ENCODE measurements around the gene RPS3.

RPS3 gene

GRCh38 chr11:75420224-75421034 is 21.1 kb downstream of the RPS3 start:
- no peak for DNase-seq (ENCODE audit: low spot score)

DNA sequence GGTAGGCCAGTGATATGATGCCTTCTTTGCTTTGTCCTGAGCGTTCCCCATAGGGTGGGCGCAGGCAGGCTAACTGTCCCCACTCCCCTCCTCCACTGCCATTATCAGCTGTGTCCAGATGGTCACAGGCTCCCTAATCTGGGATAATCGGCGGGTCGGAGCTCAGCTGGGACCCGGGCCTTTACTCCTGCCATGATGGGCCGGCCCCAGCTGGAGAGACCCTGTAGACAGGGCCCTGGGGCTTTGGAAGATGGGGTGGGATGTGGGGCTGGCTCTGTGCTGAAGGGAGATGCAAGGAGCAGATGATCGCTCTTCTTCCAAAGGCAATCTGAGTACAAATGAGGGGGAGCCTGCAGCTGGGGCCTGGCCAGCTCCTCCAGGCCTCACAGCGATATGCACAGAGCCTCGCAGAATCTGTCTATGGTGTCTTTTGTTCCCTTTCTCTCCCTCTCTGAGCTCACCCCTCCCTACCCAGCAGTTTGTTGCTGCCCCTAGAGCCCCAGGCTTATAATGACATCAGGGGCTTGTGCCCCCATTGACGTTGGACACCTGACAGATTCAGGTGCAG is 21.8 kb downstream of the RPS3 start:
- DNase-seq (ENCODE audit: low spot score): no peak

DNA sequence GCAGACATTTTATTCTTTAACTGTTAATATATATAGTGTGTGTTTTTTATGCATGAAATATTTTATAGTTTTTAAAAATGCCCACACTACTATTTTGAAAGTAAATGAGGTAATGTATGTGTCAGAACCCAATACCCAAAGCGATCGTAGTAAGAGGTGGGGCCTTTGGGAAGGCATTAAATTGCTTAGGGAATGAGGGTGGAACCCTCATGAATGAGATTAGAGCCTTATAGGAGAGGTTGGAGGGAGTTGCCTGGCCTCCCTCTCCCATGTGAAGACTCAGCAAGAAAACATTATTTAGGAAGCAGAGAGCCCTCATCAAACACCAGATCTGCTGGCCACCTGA is 22.6 kb downstream of the RPS3 start:
- DNase-seq (ENCODE audit: low spot score): no peak

DNA sequence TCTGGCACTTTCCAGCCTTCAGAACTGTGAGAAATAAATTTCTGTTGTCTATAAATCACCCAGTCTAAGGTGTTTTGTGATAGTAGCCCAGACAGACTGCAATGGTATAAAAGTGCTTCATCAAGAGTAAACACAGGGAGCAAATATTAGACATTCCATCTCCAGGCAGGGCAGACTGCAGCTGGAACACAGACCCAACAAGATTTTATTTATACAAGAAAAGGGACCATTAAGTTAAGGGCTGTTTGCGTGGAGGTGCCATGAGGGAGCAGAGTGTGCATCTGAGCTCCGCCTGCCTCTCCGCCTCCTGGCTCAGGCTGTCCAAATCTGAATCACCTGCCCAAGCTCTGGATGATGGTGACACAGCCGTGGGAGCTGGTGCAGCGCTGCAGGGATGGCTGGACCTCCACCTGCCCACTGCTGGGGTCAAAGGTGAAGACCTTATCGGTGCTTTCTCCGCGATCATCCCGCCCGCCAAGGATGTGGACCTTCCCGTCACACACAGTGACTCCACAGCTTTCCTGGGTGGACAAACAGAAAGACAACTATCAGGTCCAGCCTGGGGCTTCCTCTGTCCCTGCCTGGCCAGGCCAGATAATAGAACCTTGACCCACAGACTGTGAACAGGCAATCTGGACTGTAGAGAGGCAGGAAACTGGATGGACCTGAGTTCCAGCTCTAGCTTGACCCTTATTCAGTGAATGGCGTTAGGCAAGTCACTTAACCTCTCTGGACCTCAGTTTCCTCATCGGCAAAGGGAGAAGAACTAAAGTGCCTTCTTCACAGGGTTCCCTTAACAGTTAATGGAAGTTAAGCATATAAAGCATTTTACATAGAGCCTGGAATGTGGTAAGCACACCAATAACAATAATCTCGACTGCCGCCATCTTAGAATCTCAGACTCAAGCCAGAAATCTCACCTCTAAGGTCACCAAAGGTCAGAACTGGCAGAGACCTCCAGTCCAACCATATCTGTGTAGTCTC is 23.2 kb downstream of the RPS3 start:
- DNase-seq (ENCODE audit: low spot score): no peak

DNA sequence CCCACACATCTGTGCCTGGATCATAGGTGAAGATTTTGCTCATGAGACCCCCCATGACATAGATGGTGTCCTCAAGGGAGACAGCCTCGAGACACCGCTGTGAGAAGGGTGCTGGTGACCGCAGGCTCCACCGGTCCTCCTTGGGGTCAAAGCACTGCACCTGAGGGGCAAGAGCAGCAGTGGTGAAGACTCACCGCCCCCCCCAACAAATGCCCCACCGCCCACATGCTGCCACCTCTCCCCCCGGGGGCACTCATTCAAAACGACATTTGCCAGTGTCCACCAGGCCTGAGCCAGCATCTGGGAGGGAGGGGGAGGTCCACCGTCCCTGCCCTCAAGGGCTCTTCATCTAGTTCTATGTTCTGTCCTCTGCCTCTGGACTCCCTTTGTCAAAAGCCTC is 24.4 kb downstream of the RPS3 start:
- DNase-seq (ENCODE audit: low spot score): no peak

- DNase-seq (ENCODE audit: low spot score): no peak
Measured at GRCh38 chr11:75424396-75424795, 25.1 kb downstream of the RPS3 start.

- no peak for DNase-seq (ENCODE audit: low spot score)
Measured at GRCh38 chr11:75425422-75425821, 26.1 kb downstream of the RPS3 start.

GRCh38 chr11:75426720-75427086 is 27.4 kb downstream of the RPS3 start:
- DNase-seq (ENCODE audit: low spot score): no peak

- DNase-seq (ENCODE audit: low spot score): no peak
Measured at GRCh38 chr11:75427181-75427580, 27.9 kb downstream of the RPS3 start.

DNA sequence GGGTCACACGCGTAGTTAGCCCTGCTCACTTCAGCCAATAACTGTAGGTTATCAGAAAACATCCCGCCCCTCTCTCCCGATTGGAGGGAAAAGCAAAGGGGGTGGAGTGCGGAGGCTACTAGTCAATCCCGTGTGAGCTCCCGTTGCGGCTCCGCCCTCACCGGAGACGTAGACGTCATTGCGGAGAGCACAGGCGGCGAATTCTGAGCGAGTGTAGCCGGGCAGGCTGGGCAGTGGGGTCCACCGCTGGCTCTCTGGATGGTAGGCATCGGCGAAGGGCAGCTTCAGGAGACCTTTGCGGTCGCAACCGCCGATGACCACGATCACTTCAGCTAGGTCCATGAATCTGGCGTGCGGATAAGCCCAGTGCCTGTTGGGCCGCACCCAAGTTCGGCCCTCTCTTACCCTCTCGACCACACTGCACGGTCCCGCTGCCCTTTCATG is 29.0 kb downstream of the RPS3 start:
- DNase-seq (ENCODE audit: low spot score): peak; percentile 84

DNA sequence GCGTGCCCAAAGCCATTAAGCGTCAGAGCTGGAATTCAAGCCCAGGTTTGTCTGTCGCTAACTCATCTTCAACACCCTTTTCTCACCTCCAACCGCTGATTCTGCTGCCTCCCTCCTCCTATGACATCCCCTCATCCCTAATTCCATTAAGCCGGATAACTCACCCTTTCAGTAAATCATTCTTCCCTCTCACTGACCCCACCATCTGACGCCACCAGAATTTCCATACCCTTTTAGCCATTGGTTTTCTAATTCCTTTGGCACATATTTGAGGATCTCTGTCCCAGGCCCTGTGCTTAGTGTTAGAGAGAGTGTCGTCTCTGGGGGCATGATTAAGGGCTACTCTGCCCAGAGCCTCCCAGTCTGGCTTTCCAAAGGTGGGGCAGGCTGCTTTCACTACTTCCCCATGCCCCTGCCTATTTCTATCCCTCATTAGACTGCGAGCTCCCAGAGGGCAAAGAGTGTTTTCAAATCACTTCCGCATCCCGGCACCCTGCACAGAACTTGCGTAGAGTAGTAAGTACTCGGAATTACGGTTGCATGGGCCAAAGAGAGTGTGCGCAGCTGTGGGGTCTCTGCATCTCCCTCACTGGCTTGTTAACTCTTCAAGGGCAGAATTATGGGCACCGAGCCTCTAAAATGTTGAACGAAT is 29.8 kb downstream of the RPS3 start:
- DNase-seq (ENCODE audit: low spot score): no peak

DNA sequence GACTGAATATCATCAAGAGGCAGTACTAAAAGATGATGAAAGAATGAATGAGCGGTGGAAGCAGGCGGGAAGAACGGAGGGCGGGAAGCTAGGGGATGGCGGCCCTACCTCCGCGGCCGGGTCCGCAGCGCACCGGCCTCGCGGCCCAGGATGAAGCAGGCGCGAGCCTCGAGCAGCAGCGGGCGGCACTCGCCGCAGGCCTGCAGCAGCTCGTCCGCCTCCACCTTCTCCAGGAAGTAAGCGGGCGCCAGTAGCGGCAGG is 30.3 kb downstream of the RPS3 start:
- DNase-seq (ENCODE audit: low spot score): no peak

- DNase-seq (ENCODE audit: low spot score): no peak
Measured at GRCh38 chr11:75429902-75430713, 30.8 kb downstream of the RPS3 start.

DNA sequence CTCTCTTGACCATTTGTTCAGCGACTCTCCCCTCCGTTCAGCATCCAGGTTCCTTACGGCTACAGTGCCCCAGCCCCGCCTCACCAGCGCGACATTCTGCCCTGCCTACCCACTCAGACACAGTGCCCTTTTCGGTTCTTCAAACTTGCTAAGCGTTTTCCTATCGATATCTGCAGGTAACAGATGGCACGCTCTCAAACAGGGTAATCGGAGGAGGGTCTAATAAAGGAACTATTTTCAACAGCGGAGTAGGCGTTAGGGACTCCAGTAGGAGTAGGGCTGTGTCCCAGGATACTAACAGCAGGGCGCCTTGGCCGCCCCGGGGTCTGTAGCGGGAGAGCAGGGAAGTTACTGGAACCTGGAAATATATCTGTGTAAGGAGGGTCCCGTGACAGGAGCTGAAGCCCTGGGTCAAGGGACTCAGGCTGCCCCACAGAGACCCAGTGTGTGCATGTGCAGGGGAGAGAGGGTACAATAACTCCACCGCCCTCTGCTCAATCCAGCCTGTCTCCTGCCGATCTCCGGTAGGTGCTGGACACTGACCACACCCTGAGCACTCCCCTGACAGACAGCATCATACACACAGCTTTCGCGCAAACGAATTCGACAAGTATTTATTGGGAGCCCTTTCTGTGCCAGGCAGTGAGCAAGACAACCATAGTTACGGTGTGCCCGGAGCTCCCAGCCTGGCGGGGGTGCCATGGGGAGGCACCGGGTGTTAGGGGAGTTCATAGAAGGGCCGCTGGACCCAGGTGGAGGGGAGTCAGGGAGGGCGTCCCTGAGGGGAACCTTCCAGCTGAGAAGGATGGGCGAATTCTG is 31.6 kb downstream of the RPS3 start:
- DNase-seq (ENCODE audit: low spot score): no peak

- no peak for DNase-seq (ENCODE audit: low spot score)
Measured at GRCh38 chr11:75431533-75432525, 32.5 kb downstream of the RPS3 start.

GRCh38 chr11:75432911-75433321 is 33.6 kb downstream of the RPS3 start, which contains the start of gene KLHL35:
Gene KLHL35, minus strand, starts transcription at chr11:75433203. Its CDS starts 2,574 bp downstream, at chr11:75430629.
- DNase-seq (ENCODE audit: low spot score): no peak

DNA sequence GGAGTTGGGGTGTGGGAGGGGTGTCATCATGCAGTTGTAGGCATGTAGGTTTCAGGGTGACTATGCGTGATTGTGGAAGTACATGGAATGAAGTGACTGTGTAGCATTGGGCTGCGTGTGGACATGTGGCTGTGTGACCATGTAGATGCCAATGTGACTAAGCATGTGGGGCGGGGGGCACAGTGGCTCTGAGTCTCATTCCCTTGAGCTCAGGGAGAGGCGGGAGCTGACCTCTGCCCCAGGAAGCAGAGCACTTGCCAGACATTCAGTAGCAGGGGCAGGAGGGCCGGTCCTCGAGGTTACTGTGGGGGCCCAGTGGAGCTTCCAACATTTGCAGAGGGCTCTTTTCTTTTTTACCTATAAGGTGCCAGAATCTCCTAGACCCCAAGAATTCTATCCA is 34.1 kb downstream of the RPS3 start:
- DNase-seq (ENCODE audit: low spot score): no peak

DNA sequence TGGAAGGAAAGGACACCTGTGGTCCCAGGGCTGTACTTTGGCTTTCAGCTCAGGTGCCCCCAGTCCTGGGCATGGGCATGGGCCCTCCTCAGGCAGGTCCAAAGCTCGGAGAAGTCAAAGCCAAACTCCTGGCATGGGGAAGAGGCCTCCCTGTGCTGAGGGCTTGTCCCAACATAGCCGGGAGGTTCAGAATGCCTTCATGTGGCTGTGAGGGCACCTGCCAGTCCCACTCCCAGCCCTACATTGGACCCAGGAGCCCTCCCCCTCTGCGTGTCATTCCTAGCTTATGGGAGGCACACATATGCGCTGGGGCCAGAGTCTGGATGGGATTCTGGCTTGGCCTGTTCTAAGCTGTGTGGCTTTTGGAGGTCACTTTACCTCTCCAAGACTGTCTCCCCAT is 34.7 kb downstream of the RPS3 start:
- DNase-seq (ENCODE audit: low spot score): no peak

GRCh38 chr11:75434886-75435570 is 35.7 kb downstream of the RPS3 start:
- no peak for DNase-seq (ENCODE audit: low spot score)
